Neural progenitor cell (in vitro differentiated cells): Measurements from ENCODE around the gene FOXN3. TPM values are rescaled to one million over a fixed set of nuclear protein-coding genes. Genes with fewer than 3 reads are reported as not detected.
A peak's percentile ranks its signal among the peaks of the same experiment; 100 is the strongest.

ENCODE experiments used
- DNase-seq: peaks from one replicate; pipeline ENCODE4 v3.0.0-alpha.2; 2016; ENCODE audit warnings: low spot score
- H2AFZ ChIP-seq: fragments of 200-600 bp; sonication (generic); replicated peaks from 2 replicates; pipeline ENCODE4 v1.6.1; 2016; ENCODE audit warnings: antibody characterized with exemption
- H3F3A ChIP-seq: fragments of 200-600 bp; sonication (generic); 2 replicates; pipeline ENCODE4 v1.6.1; 2016; ENCODE audit warnings: antibody characterized with exemption, low read depth
- H3K27ac ChIP-seq: fragments of 200-600 bp; sonication (generic); 2 replicates; pipeline ENCODE4 v1.5.1; 2016; ENCODE audit warnings: mild to moderate bottlenecking
- H3K27me3 ChIP-seq: fragments of 200-600 bp; sonication (generic); 2 replicates; pipeline ENCODE4 v1.6.1; 2016; ENCODE audit warnings: mild to moderate bottlenecking, moderate library complexity
- H3K36me3 ChIP-seq: fragments of 200-600 bp; sonication (generic); 2 replicates; pipeline ENCODE4 v1.5.1; 2016
- H3K4me1 ChIP-seq: fragments of 200-600 bp; sonication (generic); 2 replicates; pipeline ENCODE4 v1.6.1; 2016; ENCODE audit warnings: mixed run types
- H3K4me2 ChIP-seq: fragments of 200-600 bp; sonication (generic); 2 replicates; pipeline ENCODE4 v1.6.1; 2016
- H3K4me3 ChIP-seq: fragments of 200-600 bp; sonication (generic); 2 replicates; pipeline ENCODE4 v1.5.1; 2016
- H3K79me2 ChIP-seq: fragments of 200-600 bp; sonication (generic); 2 replicates; pipeline ENCODE4 v1.6.1; 2016; ENCODE audit warnings: low read depth
- H3K9ac ChIP-seq: fragments of 200-600 bp; sonication (generic); 2 replicates; pipeline ENCODE4 v1.6.1; 2016
- H3K9me3 ChIP-seq: fragments of 200-600 bp; sonication (generic); 2 replicates; pipeline ENCODE4 v1.5.1; 2016; ENCODE audit warnings: low read depth
- H4K20me1 ChIP-seq: fragments of 200-600 bp; sonication (generic); 2 replicates; pipeline ENCODE4 v1.6.1; 2016; ENCODE audit warnings: low read depth
- H3K27ac Mint-ChIP-seq: 3 replicates; pipeline ENCODE4 v1.8.0; 2021; ENCODE audit warnings: mixed read lengths
- H3K27me3 Mint-ChIP-seq: 2 replicates; pipeline ENCODE4 v1.8.0; 2022; ENCODE audit warnings: low read depth, mild to moderate bottlenecking, inconsistent platforms, moderate library complexity, mixed read lengths; ENCODE audit not compliant: insufficient read depth
- H3K36me3 Mint-ChIP-seq: 3 replicates; pipeline ENCODE4 v1.8.0; 2021; ENCODE audit warnings: mixed read lengths
- H3K4me1 Mint-ChIP-seq: 3 replicates; pipeline ENCODE4 v1.8.0; 2021; ENCODE audit warnings: mixed read lengths
- H3K4me3 Mint-ChIP-seq: 3 replicates; pipeline ENCODE4 v1.8.0; 2021; ENCODE audit warnings: mild to moderate bottlenecking, moderate library complexity, mixed read lengths
- H3K9me3 Mint-ChIP-seq: 3 replicates; pipeline ENCODE4 v1.8.0; 2020; ENCODE audit warnings: mixed read lengths
- CTCF ChIP-seq: fragments of 200-600 bp; sonication (generic); IDR thresholded peaks from 2 replicates; pipeline ENCODE4 v1.5.1; 2017; ENCODE audit warnings: antibody characterized with exemption, mild to moderate bottlenecking
- EZH2 ChIP-seq: fragments of 200-600 bp; sonication (generic); IDR thresholded peaks from 2 replicates; pipeline ENCODE4 v1.6.1; 2017; ENCODE audit warnings: antibody characterized with exemption, mild to moderate bottlenecking, moderate library complexity
- EZH2phosphoT487 ChIP-seq: fragments of 200-600 bp; sonication (generic); IDR thresholded peaks from 2 replicates; pipeline ENCODE4 v1.6.1; 2017; ENCODE audit warnings: antibody characterized with exemption
- total RNA-seq: library from RNA; depleted of rRNA; stranded (reverse); fragments of >200 nt; gene quantifications from 2 replicates; pipeline ENCODE4 v1.2.3, GENCODE V29; 2015; ENCODE audit warnings: low replicate concordance

FOXN3 gene
- total RNA-seq, 1 donor from 2014 or later: 39.5 TPM

DNA sequence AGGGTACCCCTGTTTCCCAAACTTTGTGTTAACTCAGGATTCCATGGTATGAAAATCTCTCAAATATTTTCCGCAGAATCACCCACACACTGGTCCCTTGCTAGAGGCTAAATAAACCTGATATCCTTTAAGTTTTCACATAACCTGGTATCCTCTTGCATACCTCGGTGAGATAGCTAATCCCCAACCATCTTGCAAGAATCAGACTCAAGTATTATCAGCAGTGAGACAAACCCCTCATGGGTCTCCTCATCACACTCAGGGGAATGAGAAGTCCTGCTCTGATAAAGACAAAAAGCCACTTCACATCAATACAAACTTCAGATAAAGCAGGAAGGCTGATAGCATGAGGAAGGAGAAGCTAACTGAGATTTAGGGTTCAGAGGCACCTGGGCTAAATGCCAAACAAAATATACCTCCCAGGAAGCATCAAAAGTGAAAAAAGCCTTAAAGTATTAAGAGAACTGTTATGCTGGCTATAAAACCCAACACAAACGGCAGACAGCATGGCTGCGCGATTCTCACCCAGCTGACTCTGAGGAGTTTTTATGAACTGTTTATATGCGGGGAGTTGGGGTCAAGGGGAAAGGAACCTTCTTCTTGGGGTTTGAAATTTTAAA lies 96.5 kb downstream of the FOXN3 start:
- Histone ChIP-seq H3K79me2 (peaks cover 22% of the 10 kb centered on the region), H3K4me1 (no peaks in the 10 kb centered on the region), H3F3A (no peaks in the 10 kb centered on the region), H3K36me3 (no peaks in the 10 kb centered on the region), H3K27ac (no peak overlapping the region), H3K4me3 (no peak overlapping the region), H3K4me2 (no peak overlapping the region), H4K20me1 (peaks cover 7% of the 10 kb centered on the region), H3K27me3 (no peaks in the 10 kb centered on the region), H3K9ac (no peak overlapping the region), H2AFZ (no peak overlapping the region), H3K9me3 (no peaks in the 10 kb centered on the region)
- peaks cover 42% of the 10 kb centered on the region for H3K36me3 Mint-ChIP-seq
- H3K4me3 Mint-ChIP-seq: no peak overlapping the region
- peaks cover 5% of the 10 kb centered on the region for H3K4me1 Mint-ChIP-seq
- DNase-seq: no peak
- H3K27me3 Mint-ChIP-seq: peaks cover 2% of the 10 kb centered on the region
- peaks cover 20% of the 10 kb centered on the region for H3K9me3 Mint-ChIP-seq
- no peak overlapping the region for H3K27ac Mint-ChIP-seq
- TF ChIP-seq CTCF (no peak), EZH2 (no peak), EZH2phosphoT487 (no peak)

GRCh38 chr14:89319687-89320086 lies 97.3 kb downstream of the FOXN3 start:
- H4K20me1 ChIP-seq: peaks cover 9% of the 10 kb centered on the region
- no peak overlapping the region for H3K9ac ChIP-seq
- H2AFZ ChIP-seq: no peak overlapping the region
- no peak overlapping the region for H3K4me3 ChIP-seq
- DNase-seq: no peak
- Mint-ChIP-seq H3K27me3 (peaks cover 2% of the 10 kb centered on the region), H3K36me3 (peaks cover 46% of the 10 kb centered on the region), H3K27ac (no peak overlapping the region), H3K4me1 (peaks cover 7% of the 10 kb centered on the region), H3K4me3 (no peak overlapping the region), H3K9me3 (peaks cover 25% of the 10 kb centered on the region)
- no peak for TF ChIP-seq CTCF
- TF ChIP-seq EZH2phosphoT487: no peak
- TF ChIP-seq EZH2: no peak
- H3F3A ChIP-seq: no peaks in the 10 kb centered on the region
- no peaks in the 10 kb centered on the region for H3K4me1 ChIP-seq
- no peaks in the 10 kb centered on the region for H3K27me3 ChIP-seq
- no peak overlapping the region for H3K4me2 ChIP-seq
- no peak overlapping the region for H3K27ac ChIP-seq
- no peaks in the 10 kb centered on the region for H3K9me3 ChIP-seq
- H3K79me2 ChIP-seq: peaks cover 20% of the 10 kb centered on the region
- no peaks in the 10 kb centered on the region for H3K36me3 ChIP-seq

GRCh38 chr14:89317051-89317691 lies 99.9 kb downstream of the FOXN3 start:
- DNase-seq: no peak
- TF ChIP-seq EZH2phosphoT487 (no peak), CTCF (no peak), EZH2 (no peak)
- no peak overlapping the region for H3K27ac Mint-ChIP-seq
- Histone ChIP-seq H3K4me2 (no peak overlapping the region), H3K36me3 (no peaks in the 10 kb centered on the region), H3K27ac (peak overlapping the region; percentile 49), H2AFZ (no peak overlapping the region), H4K20me1 (peaks cover 9% of the 10 kb centered on the region), H3K4me1 (no peaks in the 10 kb centered on the region), H3K27me3 (no peaks in the 10 kb centered on the region), H3K9ac (no peak overlapping the region), H3K79me2 (peaks cover 37% of the 10 kb centered on the region), H3K4me3 (no peak overlapping the region), H3K9me3 (no peaks in the 10 kb centered on the region), H3F3A (no peaks in the 10 kb centered on the region)
- H3K36me3 Mint-ChIP-seq: peaks cover 46% of the 10 kb centered on the region
- no peaks in the 10 kb centered on the region for H3K27me3 Mint-ChIP-seq
- peaks cover 7% of the 10 kb centered on the region for H3K4me1 Mint-ChIP-seq
- H3K9me3 Mint-ChIP-seq: peaks cover 33% of the 10 kb centered on the region
- H3K4me3 Mint-ChIP-seq: no peak overlapping the region
